Germinal center (tissue), 1 donor: Measurements from ENCODE around the gene PITPNC1.
A peak's percentile ranks its signal among the peaks of the same experiment; 100 is the strongest.

Experiments used
- DNase-seq: peaks from one replicate; pipeline ENCODE4 v3.0.0; 2012; ENCODE audit warnings: mixed read lengths, low spot score

The PITPNC1 gene

DNA sequence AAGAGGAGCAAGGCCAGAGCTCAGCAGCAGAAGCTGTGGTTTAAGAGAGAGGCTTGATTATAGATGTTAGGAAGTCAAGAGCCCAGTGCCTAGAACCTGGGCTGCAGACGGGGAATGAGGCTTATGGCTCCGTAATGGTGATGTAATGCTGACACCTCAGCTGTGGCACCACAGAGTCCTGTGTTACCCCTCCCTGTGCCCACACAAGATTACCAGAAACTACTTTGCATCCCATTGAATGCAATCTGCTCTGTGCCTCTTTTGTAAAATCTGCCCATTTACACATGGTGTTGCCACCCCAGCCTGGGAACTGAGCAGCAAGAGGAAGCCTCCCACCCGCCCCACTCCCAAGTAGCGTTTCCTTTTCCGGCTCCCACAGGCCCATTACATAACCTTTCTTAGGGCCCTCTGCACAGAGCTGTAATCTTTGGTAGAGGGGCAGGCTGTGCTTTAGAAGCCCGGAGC is 57.0 kb downstream of the PITPNC1 start:
- no peak for DNase-seq

DNA sequence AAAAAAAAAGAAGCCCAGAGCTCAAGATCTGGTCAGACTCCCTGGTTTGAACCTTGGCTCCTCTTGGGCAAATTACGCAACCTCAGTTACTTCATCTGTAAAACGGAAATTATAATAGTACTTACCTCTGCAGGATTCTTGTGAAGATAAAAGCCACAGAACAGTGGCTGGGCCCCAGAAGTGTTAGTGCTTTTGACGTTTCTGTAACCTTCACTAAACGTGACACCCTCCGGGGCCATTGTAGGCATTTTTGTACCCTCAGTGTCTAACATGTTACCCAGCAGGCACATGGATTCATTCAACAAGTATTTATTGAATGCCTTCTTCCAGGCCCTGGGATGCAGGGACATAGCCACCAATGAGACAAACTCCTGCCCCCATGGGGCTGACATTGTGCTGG is 58.0 kb downstream of the PITPNC1 start:
- DNase-seq, result no peak

DNA sequence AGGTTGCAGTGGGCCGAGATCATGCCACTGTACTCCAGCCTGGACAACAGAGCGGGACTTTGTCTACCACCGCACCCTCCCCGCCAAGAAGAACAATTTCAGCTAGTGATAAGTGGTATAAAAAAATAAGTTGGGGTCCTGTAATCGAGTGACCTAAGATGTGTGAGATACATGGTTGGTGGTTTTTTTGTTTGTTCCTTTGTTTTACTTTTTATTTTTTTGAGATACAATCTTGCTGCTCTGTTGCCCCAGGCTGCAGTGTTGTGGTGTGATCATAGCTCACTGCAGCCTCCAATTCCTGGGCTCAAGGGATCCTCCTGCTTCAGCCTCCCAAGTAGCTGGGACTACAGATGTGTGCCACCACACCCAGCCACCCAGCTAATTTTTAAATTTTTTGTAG is 58.7 kb downstream of the PITPNC1 start:
- DNase-seq, result no peak

DNA sequence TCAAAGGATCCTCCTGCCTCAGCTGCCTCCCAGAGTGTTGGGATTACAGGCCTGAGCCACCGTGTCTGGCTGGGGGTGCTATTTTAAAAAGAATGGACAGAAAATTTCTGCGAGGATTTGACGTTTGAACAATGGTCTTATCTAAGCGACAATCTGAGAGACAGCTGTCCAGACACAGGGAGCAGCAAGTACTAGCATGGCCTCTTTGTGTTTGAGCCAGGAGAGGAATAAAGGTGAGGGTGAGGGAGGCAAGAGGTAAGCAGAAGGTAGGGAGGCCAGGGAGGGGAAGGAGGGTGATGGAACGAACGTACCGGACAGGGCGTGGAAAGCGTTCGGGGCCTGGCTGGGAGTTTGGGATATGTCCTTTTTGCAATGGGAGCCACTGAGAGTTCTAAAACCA is 59.2 kb downstream of the PITPNC1 start:
- no peak for DNase-seq

DNA sequence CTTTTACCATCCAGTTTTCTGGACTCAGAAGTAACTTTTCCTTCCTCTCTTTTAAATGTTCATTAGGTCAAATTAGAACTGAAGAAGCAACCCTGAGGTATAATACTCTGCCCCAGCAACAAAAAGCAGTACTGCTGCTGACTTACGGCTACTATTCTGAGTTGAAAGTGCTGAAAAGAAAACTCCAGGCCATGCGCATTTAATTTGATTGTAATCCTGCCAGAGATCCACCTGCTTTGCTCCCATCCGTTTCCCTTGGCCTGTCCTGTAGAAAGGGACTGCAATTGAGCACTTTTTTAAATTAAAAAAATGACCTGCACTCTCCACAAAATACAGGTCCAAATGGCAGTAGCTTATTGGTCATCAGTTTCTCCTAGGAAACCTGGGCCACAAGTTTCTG is 61.6 kb downstream of the PITPNC1 start:
- DNase-seq, result no peak

DNA sequence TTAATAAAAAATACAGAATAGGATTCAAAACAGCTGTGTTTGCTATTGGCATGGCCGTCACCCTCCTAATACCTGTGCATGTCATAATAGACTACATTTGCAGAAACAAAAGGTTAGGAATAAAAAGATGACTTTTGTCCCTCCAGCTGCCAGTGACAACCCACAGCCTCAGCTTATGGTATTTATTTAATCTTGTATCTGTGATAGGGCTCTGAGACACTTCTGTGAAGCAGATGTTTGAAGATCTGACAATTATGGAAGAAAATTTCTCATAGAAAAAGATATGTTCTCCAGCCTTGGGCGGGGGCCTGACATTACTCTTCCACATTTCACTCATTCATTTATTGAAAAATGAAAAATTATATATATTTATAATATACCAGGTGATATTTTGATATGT is 62.2 kb downstream of the PITPNC1 start:
- DNase-seq, result no peak

DNA sequence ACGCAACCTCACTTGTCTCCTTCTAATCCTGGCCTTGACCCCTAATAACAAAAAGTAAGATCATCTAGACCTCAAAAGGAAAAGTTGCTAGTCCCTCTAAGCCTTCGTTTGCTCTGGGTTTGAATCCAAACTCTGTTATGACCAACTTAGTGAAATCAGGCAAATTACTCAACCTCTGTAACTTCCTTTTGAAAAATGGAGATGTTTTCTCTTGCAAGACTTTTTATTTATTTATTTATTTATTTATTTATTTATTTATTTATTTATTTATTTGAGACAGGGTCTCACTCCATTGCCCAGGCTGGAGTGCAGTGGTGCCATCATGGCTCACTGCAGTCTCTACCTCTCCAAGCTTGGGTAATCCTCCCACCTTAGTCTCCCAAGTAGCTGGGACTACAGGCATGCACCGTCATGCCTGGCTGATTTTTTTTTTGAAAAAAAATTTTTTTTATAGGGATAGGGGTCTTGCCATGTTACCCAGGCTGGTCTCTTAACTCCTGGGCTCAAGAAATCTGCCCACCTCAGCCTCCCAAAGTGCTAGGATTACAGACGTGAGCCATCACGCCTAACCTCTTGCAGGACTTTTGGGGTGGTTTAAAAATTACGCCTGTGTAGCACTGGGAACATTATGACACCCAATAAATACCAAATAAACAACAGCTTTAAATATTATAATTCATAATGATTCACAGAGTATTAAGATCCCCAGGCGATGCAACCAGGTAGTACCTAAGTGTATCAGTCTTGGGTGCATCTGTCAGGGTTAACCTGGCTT is 63.4 kb downstream of the PITPNC1 start:
- no peak for DNase-seq

DNA sequence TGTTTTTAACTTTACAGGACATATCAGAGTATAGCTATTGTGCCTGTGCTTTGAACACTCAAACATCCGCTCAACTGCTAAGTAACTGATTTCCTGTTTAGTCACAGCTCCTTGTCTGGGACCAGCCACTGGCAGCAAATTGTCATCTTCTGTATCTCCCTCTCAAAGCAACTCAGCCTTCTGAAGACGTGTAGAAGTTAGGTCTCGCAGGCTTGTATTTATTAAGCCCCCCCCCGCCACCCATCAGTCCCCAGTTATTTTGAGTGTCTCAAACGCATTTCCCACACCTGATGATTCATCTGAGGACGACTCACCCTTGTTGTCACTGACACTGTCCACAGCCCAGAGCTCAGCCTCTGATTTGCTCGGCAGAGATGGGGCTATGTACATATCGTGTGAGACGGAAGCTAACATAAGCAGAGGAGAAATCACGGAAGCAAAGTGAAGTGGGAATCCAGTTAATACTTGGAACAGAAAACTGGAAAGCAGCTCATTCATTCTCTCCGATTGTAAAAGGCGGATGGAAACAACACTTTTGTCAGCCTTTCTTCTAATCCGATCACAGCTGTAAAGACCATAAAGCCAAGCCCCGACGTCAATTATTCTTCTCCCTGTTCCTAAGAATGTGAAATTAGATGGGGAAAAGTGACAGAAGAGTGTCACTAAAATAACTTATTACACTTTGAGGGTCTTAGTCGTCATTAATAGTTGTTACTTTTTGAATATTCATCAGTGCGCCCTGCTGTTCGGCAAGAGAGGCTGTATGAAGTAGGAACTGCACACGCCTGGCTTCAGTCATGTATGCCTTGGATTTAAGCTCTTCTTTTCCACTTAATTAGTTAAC is 64.2 kb downstream of the PITPNC1 start:
- no peak for DNase-seq

DNA sequence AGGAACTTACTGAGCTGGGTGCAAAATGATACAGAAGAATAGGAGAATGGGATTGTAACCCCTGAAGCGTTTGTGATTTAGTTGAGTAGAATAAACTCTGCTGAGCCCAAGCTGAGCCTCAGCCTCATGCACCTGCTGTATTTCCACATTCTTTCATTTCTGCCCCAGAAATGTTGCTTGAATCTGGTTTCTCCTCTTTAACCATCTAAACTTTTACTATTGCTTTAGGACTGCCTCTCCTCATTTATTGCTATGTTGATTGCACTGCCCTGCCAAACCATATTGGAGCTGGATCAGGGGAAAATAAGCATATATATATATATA is 64.8 kb downstream of the PITPNC1 start:
- no peak for DNase-seq

DNA sequence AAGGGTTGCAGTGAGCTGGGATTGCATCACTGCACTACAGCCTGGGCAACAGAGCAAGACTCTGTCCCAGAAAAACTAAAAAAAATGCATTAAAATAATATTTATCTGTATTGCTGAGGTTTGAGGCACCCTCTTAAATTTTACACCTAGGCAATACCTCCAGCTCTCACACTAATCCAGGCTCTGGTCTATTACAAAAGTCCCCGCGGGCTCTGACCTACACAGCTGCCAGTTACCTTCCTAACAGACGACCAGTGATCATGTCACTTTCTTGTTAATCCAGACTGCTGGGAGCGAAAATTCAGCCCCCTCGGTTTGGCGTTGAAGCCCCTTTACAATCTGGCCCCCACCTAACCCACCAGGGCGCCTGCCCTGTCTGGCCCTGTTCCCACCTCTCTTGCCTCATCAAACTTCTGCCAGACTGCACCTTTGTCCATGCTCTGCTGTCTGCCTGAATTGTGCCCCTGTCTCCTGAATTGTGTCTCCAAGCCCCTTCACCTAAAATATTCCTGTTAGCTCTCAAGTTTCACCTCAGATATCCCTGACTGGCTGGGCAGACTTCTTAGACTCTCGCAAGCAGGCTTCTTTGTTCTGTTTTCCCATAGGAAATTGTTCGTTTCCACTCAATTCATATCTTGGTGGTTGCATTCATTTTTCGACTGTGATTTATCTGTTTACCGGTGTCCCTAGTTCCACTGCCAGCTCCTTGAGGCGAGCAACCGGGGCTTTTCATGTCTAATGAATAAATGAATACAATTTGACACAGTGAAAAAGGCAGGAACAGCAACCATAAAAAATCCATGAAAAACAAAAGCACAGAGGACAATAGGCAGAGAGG is 65.9 kb downstream of the PITPNC1 start:
- no peak for DNase-seq

DNA sequence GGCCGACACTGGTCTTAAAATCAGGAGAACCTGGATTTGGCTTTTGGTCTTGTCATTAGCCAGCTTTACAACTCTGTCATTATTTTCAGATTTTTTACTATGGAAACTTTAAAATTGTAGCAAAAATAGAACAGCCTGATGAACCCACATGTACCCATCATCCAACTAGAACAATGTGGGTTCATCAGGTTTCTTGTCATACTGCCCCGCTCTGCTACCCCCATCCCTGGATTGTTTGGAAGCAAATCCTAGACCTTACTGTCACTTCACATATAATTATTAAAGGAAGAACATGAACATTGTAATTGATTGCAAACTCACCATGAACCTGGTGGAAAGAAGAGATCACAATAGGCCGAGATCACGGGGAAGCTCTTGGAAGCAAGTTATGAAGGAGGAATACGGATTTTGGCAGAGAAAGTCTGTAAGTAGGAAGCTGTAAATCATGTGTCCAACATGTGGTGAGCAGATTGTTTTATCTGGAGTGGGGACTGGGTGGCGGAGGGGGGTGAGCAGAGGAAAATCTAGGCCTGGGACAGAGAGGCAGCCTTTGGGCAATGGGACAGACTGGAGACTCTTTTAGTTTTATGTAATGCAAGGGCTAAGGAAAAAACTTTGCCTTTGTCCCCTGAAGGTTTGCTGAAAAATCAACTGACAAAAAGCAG is 67.0 kb downstream of the PITPNC1 start:
- DNase-seq, result no peak

DNA sequence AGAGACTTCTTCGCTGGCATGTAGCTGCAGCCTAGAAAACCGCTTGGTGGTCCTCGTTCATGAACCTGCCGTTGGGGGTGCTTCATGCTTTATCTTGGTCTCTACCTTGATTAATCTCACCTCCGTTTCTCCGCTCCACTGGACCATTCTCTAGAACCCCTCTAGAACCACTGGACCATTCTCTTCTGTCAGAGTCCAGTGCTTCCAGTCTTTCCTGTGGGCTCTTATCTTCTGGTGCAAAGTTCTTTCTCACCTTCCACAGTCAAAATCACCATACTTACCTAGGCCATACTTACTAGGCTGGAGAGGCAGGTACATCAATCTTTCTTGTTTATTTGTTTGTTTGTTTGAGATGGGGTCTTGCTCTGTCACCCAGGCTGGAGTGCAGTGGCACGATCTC is 71.4 kb downstream of the PITPNC1 start:
- DNase-seq, result no peak

DNA sequence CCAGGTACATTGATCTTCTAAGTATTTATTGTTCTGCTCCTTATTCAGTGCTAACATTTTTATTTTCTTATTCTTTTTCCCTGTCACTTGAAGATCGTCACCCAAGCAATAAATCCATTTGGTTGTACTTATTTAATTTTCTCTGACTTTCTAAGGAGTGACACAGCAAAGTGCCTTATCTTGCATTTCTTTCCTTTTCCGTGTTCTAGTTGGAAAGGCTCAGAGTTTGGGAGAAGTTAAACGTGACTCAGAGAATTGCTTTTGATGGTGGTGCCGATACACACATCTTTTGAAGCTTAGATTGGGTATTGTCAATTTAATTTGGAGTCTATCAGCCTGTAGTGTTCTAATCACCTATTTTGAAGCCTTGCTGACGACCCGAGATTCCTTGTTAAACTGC is 72.0 kb downstream of the PITPNC1 start:
- DNase-seq, result no peak

DNA sequence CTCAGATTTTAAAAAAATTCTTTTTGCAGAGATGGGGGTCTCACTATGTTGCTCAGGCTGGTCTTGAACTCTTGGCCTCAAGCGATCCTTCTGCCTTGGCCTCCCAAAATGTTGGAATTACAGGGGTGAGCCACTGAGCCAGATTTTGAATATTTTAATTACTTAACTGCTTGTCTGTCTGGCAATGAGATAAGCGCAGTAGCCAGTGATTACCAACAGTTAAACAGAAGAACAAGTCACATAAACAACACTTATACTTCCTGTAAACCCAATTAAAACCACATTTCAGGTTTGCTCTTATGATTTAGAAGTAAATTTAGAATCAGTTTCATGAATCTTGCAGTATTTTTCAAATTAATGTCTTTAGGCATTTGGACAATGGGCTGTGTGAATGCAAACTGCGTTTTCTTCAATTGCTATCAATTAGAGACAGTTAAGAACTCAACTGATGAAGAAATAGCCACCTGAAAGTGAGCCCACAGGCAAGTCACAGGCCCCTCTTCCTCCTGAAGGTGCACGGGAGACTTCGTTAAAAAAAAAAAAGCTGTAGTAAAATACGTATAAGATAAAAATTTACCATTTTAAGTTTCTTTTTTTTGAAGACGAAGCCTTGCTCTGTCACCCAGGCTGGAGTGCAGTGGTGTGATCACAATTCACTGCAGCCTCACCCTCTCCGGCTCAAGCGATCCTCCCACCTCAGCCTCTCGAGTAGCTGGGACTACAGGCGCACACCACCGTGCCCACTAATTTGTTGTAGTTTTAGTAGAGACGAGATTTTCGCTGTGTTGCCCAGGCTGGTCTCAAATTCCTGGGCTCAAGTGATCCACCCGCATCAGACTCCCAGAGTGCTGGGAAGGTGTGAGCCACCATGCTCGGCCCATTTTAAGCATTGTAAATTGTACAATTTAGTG is 73.0 kb downstream of the PITPNC1 start:
- DNase-seq, result no peak

DNA sequence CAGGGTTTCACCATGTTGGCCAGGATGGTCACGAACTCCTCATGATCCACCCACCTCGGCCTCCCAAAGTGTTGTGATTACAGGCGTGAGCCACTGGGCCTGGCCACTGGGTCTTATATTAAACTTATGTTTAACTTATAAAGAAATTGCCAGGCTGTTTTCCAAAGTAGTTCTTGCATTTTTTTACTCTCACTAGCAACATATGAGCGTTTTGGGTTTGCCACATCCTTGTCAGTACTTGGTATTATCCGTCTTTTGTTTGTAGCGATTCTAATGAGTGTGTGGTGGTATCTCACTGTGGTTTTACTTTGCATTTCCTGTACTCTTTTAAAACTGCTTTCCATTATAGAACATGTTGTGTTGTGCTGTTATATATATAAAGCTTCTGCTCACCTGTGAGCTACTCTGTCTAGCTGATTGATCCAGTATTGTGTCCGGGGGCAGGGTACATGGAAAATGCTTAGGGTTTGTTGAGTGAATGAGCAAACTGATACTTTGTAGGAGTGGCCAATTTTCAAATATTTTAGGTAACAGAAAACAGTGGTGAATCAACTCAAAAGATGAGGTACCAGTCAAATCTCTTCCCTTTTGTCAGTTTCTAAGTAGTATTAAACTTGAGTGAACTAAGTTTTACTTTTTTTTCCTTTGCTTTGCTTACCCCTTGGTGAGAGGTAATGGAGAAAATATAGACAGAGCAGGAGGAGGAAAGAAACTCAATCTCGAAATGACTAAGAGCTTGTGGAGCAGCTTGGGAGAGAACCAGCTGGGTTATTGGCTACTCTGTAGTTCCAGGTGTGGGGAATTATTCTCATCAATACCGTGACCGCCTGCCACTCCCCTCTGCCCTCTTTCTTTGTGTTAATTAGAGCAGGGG is 75.8 kb downstream of the PITPNC1 start:
- peak; percentile 34 for DNase-seq

DNA sequence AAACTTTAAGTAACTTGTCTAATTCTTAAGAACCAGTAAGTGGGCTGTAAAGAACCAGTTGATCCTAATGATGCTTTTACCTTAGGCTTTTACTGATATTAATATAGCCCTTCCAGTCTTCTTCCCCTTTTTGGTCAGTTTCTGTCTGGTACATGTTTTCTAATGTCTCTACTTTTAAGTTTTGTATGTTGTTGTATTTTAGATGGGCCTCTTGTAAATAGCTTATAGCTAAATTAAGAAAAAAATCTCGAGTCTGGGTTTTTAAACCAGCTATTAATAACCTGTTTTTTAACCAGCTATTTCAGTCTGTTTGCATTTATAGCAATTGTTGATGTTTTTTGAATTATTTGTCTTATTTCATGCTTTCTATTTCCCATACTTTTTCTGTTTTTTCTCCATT is 79.0 kb downstream of the PITPNC1 start:
- DNase-seq, result peak; percentile 61

DNA sequence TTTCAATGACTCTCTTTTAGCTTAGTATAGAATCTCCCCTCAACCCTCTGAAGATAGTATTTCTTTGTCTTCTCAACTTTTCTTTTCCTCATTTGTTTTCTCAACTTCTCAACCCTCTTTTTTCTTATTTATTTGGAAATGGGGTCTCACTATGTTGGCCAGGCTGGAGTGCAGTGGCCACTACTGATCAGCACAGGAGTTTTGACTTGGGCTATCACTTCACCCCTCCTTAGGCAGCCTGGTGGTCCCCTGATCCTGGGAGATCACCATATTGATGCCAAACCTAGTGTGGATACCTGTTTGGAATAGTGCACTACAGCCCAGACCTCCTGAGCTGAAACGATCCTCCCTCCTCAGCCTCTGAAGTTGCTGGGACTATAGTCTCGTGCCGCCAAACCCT is 79.8 kb downstream of the PITPNC1 start:
- DNase-seq, result no peak

DNA sequence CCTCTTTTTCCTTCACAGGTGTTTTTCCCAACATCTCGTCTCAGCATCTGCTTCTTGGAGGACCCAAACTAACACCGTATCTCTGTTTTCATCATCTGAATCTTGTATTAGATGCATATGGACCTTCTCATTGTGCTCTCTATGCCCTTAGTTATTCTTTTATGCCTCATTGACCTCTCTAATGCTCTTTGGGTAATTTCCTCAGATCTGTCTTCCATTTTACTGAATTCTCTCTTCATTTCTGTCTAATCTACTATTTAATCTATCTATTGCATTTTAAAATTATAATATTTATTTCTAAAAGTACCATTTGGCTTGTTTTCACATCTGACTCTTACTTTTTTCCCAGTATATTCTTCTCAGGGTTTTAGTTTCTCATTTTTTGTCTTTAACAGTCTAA is 81.1 kb downstream of the PITPNC1 start:
- no peak for DNase-seq

DNA sequence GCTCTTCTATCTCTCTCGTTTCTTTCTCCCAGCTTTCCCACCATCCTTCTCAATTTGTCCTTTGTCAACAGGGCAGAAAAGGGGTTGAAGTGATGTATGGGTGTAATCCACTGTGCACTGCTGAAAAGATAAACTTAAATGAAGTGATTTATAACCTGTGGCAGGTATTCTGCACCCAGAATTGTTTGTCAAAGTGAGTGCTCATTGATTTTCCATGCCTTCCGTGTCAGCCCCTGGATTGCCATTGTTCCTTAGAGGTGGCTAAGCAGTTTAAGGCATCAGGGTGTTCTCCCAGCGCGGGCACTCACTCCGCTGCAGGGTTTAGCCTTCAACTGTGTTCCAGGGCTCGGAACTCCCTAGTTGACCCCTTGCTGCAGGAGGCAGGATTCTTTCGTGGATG is 82.9 kb downstream of the PITPNC1 start:
- no peak for DNase-seq

DNA sequence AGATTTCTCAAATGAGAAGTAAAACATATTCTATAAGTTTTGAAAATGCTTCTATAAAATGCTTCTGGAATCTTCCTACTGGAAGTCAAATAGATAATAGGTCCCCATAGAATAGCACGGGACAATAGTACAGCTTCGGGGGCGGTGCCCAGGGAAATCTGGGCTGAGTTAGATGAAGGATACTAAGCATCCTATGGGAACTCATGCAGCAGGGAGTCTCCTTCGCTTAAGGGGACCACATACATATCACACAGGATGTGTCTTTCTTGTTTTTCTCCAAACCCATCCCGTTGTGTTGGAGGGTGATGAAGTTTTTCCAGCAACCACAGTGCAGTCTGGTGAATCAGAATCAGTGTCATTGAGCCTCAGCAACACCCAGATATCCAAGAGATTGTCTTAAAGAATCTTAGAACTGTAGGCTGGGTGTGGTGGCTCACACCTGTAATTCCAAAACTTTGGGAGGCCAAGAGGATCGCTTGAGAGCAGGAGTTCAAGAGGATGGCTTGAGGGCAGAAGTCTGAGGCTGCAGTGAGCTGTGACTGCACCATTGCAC is 84.2 kb downstream of the PITPNC1 start:
- DNase-seq, result no peak
